Head of caudate nucleus (tissue), 42 donors: Measurements from ENCODE around the gene SUV39H1.
"Not testable (repeated sequence)": the region's sequence is repeated elsewhere in the genome, so short reads cannot be mapped to it uniquely, and the experiment has no call there.

Experiments used
- DNase-seq, 42 donors: peaks; one replicate each; pipeline versions ENCODE4 v3.0.0 to v3.0.0-alpha.2; 2020 to 2021; ENCODE audit warnings: mixed read lengths in 7 of 42
- intact Hi-C: fragments of 100-400 bp; cut with DNase I; formaldehyde crosslinking; loops from one replicate; pipeline ENCODE4 v1.15.0; 2022

Gene SUV39H1

DNA sequence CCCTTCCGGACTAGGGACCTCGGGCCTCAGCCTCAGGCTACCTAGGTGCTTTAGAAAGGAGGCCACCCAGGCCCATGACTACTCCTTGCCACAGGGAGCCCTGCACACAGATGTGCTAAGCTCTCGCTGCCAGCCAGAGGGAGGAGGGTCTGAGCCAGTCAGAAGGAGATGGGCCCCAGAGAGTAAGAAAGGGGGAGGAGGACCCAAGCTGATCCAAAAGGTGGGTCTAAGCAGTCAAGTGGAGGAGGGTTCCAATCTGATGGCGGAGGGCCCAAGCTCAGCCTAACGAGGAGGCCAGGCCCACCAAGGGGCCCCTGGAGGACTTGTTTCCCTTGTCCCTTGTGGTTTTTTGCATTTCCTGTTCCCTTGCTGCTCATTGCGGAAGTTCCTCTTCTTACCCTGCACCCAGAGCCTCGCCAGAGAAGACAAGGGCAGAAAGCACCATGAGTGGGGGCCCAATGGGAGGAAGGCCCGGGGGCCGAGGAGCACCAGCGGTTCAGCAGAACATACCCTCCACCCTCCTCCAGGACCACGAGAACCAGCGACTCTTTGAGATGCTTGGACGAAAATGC, 13.0 kb upstream of the SUV39H1 start, which contains the start of gene WAS:
Gene WAS (plus strand): TSS at position 389 of the 572 bp plus-strand sequence. CDS start 55 bp downstream, at position 444.
- intact Hi-C loops, result no loop called here
- DNase-seq, result peak in 6 of 42 donors; percentile 5 to 36 (median 20)

DNA sequence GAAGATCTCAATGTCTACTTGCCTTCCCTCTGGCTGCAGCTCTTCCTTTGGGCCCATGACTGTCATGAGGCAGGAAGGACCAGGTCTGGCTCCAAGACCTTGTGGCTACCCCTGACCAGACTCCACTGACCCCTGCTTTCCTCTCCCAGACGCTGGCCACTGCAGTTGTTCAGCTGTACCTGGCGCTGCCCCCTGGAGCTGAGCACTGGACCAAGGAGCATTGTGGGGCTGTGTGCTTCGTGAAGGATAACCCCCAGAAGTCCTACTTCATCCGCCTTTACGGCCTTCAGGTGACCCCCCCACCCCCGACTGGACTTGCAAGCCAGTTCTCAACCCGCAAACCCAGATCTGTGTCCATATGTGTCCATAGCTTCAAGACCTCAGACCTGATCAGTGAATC, 12.4 kb upstream of the SUV39H1 start:
- intact Hi-C loops, result no loop called here
- DNase-seq, result no peak

DNA sequence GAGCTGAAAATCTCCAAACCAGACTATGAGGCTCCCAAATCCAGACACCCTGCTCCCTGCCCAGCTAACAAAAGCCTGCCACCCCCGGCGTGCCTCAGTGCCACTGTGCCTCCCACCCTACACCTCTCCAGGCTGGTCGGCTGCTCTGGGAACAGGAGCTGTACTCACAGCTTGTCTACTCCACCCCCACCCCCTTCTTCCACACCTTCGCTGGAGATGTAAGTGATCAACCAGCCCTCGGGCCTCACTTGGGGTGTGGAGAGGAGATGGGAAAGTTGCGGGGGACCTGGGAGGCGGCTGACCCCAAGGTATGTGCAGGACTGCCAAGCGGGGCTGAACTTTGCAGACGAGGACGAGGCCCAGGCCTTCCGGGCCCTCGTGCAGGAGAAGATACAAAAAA, 11.1 kb upstream of the SUV39H1 start:
- intact Hi-C loops, result no loop called here

DNA sequence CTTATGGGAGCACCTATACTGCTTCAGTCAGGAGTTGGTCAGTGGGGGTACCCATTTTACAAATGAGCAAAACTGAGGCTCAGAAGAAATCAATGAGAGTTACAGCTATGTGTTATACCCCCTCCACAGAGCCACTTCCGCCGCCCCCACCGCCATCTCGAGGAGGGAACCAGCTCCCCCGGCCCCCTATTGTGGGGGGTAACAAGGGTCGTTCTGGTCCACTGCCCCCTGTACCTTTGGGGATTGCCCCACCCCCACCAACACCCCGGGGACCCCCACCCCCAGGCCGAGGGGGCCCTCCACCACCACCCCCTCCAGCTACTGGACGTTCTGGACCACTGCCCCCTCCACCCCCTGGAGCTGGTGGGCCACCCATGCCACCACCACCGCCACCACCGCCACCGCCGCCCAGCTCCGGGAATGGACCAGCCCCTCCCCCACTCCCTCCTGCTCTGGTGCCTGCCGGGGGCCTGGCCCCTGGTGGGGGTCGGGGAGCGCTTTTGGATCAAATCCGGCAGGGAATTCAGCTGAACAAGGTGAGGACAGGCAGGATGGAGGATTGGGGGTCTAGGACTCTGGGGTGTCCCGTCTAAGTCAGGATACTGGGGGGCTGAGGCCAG, 7.9 kb upstream of the SUV39H1 start:
- no peak for DNase-seq
- intact Hi-C loops, result no loop called here

More for the DNA sequence above, 11.1 kb upstream of the SUV39H1 start:
- DNase-seq, result no peak

DNA sequence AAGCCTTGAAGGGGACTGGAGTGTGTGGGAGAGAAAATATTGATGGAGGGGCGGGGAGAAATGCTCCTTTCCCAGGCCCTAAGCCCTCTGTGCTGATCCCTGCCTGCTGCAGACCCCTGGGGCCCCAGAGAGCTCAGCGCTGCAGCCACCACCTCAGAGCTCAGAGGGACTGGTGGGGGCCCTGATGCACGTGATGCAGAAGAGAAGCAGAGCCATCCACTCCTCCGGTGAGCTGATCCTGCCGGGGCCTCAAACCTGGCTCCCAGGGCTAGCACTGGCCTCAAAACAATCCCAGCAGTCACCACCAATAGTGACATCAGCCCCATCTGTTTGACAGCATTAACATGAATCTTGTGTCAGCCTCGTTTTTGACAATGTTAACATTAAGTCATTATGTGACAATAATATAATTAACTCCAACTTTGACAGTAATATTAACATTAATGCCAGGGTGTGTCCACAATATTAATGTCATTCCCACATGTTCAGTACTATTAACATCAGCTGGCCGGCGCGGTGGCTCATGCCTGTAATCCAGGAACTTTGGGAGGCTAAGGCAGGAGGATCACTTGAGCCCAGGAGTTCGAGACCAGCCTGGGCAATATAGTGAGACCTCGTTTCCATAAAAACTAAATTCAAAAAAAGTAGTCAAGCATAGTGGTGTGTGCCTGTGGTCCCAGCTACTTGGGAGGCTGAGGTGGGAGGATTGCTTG, 7.2 kb upstream of the SUV39H1 start:
- intact Hi-C loops, result no loop called here
- no peak for DNase-seq

DNA sequence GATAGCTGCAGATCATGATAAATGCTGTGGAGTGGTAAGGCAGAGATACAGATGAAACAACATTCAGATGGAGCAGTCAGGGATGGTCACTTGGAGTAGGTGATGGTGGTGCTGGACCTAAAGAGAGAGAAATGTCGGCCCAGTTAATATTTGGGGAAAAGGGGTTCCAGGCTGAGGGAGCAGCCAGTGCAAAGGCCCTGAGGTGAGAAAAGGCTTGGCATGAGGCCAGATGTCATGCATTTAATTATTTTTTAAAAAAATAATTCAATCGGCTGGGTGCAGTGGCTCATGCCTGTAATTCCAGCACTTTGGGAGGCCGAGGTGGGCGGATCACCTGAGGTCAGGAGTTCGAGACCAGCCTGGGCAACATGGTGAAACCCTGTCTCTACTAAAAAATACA, 4.8 kb upstream of the SUV39H1 start:
- DNase-seq, intact Hi-C loops: not testable (repeated sequence)

DNA sequence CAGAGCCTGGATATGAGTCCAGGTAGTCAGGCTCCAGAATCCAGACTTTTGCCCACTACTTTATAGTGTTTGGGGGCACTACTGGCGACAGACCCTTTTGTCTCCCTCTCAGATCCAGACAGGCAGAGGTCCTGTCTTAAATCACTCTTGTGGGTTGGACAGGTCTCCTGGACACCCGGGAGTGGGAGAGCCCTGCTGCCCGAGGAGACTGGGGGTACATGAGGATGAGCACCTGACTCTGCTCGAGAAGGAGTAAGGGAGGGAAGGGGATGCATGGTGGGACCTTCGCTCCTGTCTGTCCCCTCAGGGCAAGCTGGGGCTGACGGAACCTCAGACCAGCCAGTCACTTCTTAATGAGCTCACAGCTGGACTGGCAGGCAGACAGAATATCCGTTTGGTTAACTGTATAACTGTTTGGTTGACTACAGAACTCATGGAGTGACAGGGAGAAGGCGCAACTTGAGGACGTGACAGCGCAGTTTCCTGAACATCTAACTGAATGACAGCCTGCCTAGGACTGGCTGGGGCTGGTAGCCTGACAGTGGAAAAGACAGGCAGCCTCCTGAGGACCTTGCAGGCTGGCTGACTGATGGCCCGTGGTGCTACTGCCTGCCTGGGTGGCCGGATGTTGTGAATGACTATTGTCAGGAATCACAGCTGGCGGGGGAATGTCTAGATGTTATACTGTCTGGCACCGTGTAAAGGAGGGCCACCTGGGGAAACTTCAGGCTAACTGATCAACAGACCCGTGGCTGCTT, 1.6 kb upstream of the SUV39H1 start:
- intact Hi-C loops, result no loop called here
- DNase-seq, result no peak

DNA sequence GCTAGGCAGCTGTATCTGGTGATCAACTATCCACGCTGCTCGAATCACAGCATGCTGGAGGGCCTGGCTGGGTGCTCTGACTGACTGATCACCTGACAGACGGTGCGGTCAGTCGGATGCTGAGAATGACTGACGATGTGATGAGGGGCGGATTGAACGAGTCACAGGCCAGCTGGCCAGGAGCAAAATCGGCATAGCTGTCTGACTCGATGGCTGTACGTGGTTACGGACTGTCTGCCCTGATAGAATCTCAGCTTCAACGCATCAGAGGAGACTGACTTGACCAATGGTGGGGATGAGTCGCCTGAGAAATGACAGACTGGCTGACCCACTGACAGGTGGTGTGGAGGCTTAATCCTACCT, 1.0 kb upstream of the SUV39H1 start:
- intact Hi-C loops, result no loop called here
- peak in 2 of 42 donors; percentile 9 to 36 for DNase-seq

DNA sequence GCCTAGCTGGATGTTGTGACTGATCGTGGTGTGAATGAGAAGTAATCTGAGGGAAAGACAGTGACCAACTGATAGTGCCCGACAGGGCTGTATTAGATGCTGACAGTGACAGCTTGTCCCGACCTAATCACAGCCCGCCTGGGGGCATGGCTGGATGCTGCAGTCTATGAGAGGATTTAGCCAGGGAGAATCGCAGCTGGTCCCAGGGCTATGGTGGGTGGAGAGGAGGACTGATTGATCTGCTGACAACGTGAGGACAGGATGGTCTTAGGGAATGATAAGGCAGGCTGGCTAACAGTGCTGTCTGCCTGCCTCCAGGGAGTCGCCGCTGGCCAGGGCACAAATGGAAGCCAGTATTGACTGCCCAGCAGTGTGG, 621 bp upstream of the SUV39H1 start:
- DNase-seq, result no peak
- intact Hi-C loops, result no loop called here

DNA sequence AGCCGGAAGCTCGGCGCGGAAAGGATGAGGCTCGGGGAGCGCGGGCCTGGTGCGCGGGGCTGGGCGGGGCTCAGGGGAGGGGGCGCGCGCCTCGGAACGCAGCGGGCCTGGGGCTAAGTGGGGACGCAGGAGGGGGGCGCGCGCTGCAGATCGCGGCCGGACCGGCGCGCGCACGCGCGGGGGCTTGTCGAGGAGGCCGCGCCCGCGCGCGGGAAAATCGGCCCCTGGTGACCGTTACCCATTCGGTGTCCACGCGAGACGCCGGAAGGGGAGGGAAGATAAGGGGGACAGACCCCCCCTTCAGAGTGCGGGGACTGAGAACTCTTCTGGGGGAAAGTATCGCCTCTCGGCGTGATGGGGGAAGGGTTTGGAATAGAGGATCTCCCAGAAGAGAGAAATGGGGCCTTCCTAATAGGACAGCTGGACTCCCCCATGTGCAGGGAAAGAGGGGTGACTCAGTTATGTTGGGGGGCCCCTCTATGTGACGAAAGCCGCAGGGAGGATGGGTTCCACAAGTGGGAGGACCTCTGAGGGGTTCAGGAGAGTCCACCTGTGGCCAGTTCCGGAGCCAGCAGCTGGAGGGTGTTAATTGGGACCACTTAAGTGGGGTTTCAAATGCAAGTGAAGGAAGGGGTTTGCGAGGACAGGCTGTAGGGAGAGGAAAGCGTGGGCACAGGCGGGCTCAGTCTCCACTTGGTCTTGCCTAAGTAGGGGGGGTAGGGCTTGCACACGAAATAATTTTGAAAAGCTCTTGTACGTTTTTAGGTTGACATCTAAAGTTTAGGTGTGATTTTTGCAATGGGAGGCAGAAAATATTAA, 584 bp downstream of the SUV39H1 start:
- intact Hi-C loops, result no loop called here
- peak in 17 of 42 donors; percentile 10 to 53 (median 21) for DNase-seq

DNA sequence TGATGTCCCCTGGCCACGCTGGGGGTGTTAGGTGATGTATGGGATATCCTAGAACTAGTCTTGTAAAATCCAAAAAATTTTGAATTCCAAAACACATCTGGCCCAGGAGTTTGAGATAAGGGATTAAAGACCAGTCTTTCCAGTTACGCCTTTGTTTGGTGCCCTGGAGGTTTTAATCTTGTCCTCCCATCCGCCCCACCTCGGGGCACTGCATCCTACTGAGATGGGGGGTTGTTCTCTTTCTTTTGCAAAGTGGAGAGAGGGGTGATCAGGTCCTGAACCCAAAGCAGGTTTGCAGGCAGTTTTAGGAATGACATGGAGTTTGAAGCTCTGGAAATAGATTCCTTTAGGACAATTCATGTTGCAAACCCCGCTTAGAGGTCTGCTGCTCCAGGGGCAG, 1.8 kb downstream of the SUV39H1 start:
- intact Hi-C loops, result no loop called here
- DNase-seq, result no peak

DNA sequence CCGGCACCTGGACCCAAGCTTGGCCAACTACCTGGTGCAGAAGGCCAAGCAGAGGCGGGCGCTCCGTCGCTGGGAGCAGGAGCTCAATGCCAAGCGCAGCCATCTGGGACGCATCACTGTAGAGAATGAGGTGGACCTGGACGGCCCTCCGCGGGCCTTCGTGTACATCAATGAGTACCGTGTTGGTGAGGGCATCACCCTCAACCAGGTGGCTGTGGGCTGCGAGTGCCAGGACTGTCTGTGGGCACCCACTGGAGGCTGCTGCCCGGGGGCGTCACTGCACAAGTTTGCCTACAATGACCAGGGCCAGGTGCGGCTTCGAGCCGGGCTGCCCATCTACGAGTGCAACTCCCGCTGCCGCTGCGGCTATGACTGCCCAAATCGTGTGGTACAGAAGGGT, 3.7 kb downstream of the SUV39H1 start:
- intact Hi-C loops, result no loop called here
- no peak for DNase-seq

DNA sequence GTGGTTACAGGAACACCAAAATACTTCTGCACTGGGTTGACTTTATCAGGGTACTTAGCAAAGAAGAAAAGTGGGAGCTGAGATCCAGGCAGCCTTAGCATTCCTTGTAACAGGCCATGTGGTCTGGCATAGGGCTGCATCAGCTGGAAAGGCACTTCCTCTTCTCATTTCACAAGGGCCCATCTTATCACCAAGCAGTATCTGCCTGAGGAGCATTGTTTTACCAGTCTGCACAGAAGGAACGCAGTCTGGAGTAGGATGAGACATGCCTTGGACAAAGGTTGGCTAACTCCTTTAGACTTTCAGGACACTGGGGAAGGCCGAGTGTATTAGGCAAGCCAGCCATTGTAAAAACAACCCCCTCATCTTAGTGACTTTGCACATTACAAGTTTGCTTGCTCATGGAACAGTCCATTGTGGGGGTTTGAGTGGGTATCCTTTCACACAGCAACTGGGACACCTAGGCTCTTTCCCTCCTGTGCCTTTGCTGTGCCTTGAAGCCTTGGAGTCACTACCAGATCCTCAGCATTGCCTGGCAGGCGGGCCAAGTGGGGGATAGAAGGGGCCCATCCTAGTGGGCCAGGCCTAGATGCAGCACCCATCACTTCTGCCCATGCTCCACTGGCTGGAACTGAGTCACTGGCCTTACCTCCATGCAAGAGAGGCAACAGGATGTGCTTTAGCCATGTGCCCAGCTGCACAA, 4.6 kb downstream of the SUV39H1 start:
- intact Hi-C loops, result no loop called here
- no peak for DNase-seq

DNA sequence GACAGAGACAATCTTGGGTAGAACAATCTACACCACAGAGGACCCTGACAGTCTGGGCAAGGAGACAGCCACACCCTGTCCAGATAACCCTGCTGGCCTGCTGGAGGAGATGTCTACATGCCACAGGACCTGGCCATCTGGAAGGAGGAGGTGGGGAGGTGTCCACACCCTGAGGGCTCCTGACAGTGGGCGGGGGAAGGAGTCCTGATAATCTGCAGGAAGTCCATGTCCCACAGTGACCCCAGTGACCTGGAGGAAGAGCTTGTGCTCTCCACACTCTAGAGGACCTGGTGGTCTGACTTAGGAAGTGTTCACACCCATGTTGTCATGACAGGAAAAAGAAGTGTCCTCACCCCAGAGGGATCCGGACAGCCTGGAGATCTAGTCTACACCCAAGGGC, 5.5 kb downstream of the SUV39H1 start:
- intact Hi-C loops, result no loop called here
- no peak for DNase-seq

DNA sequence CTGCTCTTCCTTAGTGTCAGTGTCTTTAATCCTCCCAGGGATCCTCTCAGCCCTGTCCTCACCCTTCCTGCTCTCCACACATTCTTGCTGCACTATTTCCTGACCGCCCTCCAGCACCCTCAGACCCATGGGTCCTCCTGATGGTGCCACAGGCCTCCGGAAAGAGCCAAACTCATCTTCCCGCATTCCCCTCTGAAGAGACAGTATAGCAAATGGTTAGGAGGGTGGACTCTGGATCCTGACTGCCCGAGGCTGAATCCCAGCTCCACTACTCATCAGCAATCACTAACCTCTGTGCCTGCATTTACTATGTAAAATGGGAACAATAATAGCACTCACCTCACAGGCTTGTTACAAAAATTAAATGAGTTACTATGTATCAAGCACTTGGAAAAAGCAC, 6.2 kb downstream of the SUV39H1 start:
- no peak for DNase-seq
- intact Hi-C loops, result no loop called here

DNA sequence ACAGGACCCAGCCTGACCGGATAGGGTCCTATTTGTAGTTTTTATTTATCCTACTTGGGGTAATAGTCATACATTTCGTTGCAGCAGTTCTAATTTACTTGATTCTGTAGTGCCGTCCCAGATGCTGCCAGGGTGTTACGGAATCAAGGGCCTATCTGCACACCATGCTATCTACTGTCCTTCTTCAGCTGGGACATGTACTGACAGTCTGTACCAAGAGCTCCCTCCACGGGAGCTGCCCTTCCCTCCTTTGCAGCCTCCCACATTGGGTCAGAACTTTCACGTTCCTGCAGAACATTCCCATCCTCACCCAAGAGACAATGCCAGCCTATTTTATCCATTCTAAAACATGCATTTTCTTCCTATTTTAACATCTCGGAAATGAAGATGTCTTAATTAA, 6.7 kb downstream of the SUV39H1 start:
- intact Hi-C loops, result no loop called here
- no peak for DNase-seq

DNA sequence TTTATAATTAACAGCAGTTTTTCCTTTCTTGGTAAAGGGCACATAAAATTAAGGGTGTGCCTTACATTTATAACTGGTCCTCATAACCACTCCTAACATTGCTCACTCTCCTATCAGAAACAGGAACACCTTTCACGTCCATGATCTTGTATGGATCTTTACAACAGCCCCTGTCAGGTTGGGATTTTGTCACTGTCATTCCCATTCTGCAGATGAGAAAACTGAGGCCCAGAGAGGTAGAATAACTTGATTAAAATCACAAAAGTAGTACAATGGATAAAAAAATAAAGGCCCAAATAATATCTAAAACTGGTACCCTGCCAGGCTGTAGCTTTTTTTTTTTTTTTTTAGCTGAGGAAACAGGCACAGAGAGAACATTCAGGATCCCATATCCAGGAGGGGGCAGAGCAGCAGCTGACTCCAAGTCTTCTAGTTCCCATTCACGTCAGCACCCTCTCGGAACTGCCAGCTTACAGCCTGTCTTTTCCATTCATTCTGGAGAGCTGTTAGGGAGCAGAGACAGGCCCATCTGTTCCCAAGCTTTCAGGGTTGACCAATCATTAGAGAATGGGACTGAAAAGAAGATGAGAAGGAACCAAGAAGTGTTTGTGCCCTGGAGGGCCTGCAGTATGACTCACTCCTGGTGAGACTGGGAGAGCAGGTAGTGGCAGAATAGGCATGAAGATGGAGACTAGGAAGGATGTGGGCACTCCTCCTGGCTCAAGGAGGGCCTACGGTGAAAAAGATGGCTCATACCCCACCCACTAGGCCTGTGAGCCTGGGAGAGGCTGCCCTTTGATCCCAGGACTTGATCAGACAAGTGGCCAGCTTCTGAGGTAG, 7.3 kb downstream of the SUV39H1 start:
- DNase-seq, result peak in 22 of 42 donors; percentile 6 to 73 (median 39)
- intact Hi-C loops, result no loop called here

DNA sequence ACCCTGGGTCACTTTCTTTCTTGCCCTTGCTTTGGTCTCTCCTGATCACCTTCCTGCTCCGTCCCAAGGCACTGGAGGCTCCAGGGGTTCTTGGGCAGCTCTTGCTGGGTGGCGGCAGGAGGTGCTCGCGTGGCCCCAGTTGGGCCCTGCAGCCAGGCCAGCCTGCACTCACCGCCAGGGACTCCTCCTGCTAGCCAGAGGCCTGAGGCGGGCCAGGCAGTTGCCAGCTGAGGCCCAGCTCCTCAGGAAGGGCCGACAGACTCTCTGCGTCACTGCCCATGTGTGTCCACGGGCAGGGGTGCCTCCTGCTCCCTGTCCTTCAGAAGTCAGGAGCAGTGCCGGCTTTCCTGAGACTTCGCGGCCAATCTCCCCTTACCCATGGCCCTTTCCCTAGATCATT, 9.3 kb downstream of the SUV39H1 start:
- intact Hi-C loops, result no loop called here

More for the DNA sequence above, 9.3 kb downstream of the SUV39H1 start:
- no peak for DNase-seq
